ENCODE measurements around the gene DDX47. TPM values are rescaled to one million over a fixed set of nuclear protein-coding genes. Genes with fewer than 3 reads are reported as not detected.

DDX47 gene
- total and polyA plus RNA-seq, 9 of the 15 experiments (the other 6 are each of a cell fraction or from before 2014, with no cell fraction given): 39.4 to 186 (median 64.4) TPM

GRCh38 chr12:12837813-12838153, 24.6 kb downstream of the DDX47 start:
- no peaks in the 10 kb centered on the region for H3K9me3 ChIP-seq (replicated peaks; ENCODE audit: control insufficient read depth, insufficient read depth, low read depth, low read length)
- no peaks in the 10 kb centered on the region; the same call in 1 of the 2 replicates for H4K20me1 ChIP-seq (replicated peaks; ENCODE audit: control insufficient read depth, insufficient read depth, low read length)
- no peak overlapping the region for H3K4me2 ChIP-seq (ENCODE audit: insufficient read depth, low read length)
- no peak overlapping the region for H3K4me3 ChIP-seq
- H3K27ac ChIP-seq (ENCODE audit: extremely low read depth, low read depth, low read length): no peak overlapping the region
- H3K79me2 ChIP-seq (ENCODE audit: control insufficient read depth, insufficient read depth, low read length): no peaks in the 10 kb centered on the region
- ChIA-PET POLR2A (no interaction called here), CTCF (ENCODE audit: low intra/inter-chr PET ratio) (no interaction called here)
- no peak for ATAC-seq
- DNase-seq (ENCODE audit: extremely low read depth in 1 of 4, low spot score in 3 of 4): no peak
- H3K9ac ChIP-seq (ENCODE audit: insufficient read depth in 1 of 2, low read depth in 2 of 2, low read length in 2 of 2): no peak overlapping the region
- BruUV-seq (replicated peaks): no TSS peak
- peaks cover 13% of the 10 kb centered on the region; the same call in 2 of the 3 replicates for H3K36me3 ChIP-seq (ENCODE audit: control insufficient read depth, insufficient read depth, low read length)
- 83% methylated on average over 3 of the region's 3 CpGs for WGBS (ENCODE audit: insufficient coverage, low coverage, missing lambda C conversion rate)
- H3K27me3 ChIP-seq (ENCODE audit: control insufficient read depth in 2 of 2, insufficient read depth in 2 of 2, low read length in 2 of 2): no peaks in the 10 kb centered on the region
- no peak overlapping the region for H2AFZ ChIP-seq (ENCODE audit: low read depth, low read length)
- TF ChIP-seq ZBTB11 (CRISPR knock-in tag; IDR thresholded peaks at IDR 0.05): no peak
- no peak for FAIRE-seq
- no peaks in the 10 kb centered on the region; a peak in 1 of 5 replicates for H3K4me1 ChIP-seq (replicated peaks in 1 of 2; ENCODE audit: control insufficient read depth in 2 of 2, insufficient read depth in 2 of 2, low read length in 2 of 2)
- intact Hi-C loops (cut with micrococcal nuclease): no loop called here
- in situ Hi-C loops (cut with MboI): no loop called here
- no peaks in the 10 kb centered on the region for H3K9me1 ChIP-seq (ENCODE audit: control insufficient read depth, insufficient read depth, low read length)

GRCh38 chr12:12839003-12839395, 25.9 kb downstream of the DDX47 start:
- BruUV-seq (replicated peaks): no TSS peak
- Histone ChIP-seq H3K36me3 (ENCODE audit: control insufficient read depth, insufficient read depth, low read length) (peaks cover 4% of the 10 kb centered on the region; the same call in 1 of the 3 replicates), H3K4me2 (ENCODE audit: insufficient read depth, low read length) (no peak overlapping the region), H3K4me1 (replicated peaks in 1 of 2; ENCODE audit: control insufficient read depth in 2 of 2, insufficient read depth in 2 of 2, low read length in 2 of 2) (no peaks in the 10 kb centered on the region; a peak in 1 of 5 replicates), H4K20me1 (replicated peaks; ENCODE audit: control insufficient read depth, insufficient read depth, low read length) (no peaks in the 10 kb centered on the region; the same call in 1 of the 2 replicates), H3K27me3 (ENCODE audit: control insufficient read depth in 2 of 2, insufficient read depth in 2 of 2, low read length in 2 of 2) (no peaks in the 10 kb centered on the region), H3K4me3 (no peak overlapping the region), H3K79me2 (ENCODE audit: control insufficient read depth, insufficient read depth, low read length) (no peaks in the 10 kb centered on the region), H3K9ac (ENCODE audit: insufficient read depth in 1 of 2, low read depth in 2 of 2, low read length in 2 of 2) (no peak overlapping the region), H2AFZ (ENCODE audit: low read depth, low read length) (no peak overlapping the region), H3K9me3 (replicated peaks; ENCODE audit: control insufficient read depth, insufficient read depth, low read depth, low read length) (no peaks in the 10 kb centered on the region), H3K9me1 (ENCODE audit: control insufficient read depth, insufficient read depth, low read length) (no peaks in the 10 kb centered on the region), H3K27ac (ENCODE audit: extremely low read depth, low read depth, low read length) (no peak overlapping the region)
- ChIA-PET CTCF (ENCODE audit: low intra/inter-chr PET ratio) (no interaction called here), POLR2A (no interaction called here)
- intact Hi-C loops (cut with micrococcal nuclease): no loop called here
- in situ Hi-C loops (cut with MboI): no loop called here
- ATAC-seq (no peak), DNase-seq (ENCODE audit: extremely low read depth in 1 of 4, low spot score in 3 of 4) (no peak), FAIRE-seq (no peak)
- 71% methylated on average over 1 of the region's 1 CpG for WGBS (ENCODE audit: insufficient coverage, low coverage, missing lambda C conversion rate)
- TF ChIP-seq WHSC1 (IDR thresholded peaks at IDR 0.05; ENCODE audit: low read length) (no peak), FOXP4 (CRISPR knock-in tag; IDR thresholded peaks at IDR 0.05; ENCODE audit: borderline replicate concordance) (no peak), KAT8 (IDR thresholded peaks at IDR 0.05; ENCODE audit: low read depth) (no peak), THRB (CRISPR knock-in tag; conservative IDR thresholded peaks at IDR 0.05) (no peak), U2AF1 (optimal IDR thresholded peaks at IDR 0.05; ENCODE audit: low read depth, low read length) (no peak), CTBP1 (IDR thresholded peaks at IDR 0.05; ENCODE audit: borderline replicate concordance) (no peak), ZNF431 (CRISPR knock-in tag; IDR thresholded peaks at IDR 0.05) (no peak), GATAD2B (IDR thresholded peaks at IDR 0.05; ENCODE audit: borderline replicate concordance) (no peak)
